Measurements from ENCODE around the gene TMEM273.

Gene TMEM273

GRCh38 chr10:49187950-49188761 is at the start of gene TMEM273:
TMEM273 (minus strand) TSS chr10:49188391; CDS start chr10:49188336, 55 bp downstream.
- peak within 1 kb of the TSS; percentile 71 for H3K4me3 Mint-ChIP-seq
- H3K9me3 Mint-ChIP-seq = no peaks in the 10 kb centered on the region
- peaks cover 4% of the 10 kb centered on the region for H3K36me3 Mint-ChIP-seq (ENCODE audit: low read depth)
- H3K27me3 Mint-ChIP-seq = peaks cover 43% of the 10 kb centered on the region
- peak; percentile 47 for DNase-seq
- H3K27ac Mint-ChIP-seq = peak within 1 kb of the TSS; percentile 70
- peaks cover 48% of the 10 kb centered on the region for H3K4me1 Mint-ChIP-seq (ENCODE audit: low read depth)

- H3K9me3 Mint-ChIP-seq = no peaks in the 10 kb centered on the region
- H3K27ac Mint-ChIP-seq = no peak overlapping the region
- H3K27me3 Mint-ChIP-seq = peaks cover 8% of the 10 kb centered on the region
- no peaks in the 10 kb centered on the region for H3K4me1 Mint-ChIP-seq (ENCODE audit: low read depth)
- no peak overlapping the region for H3K4me3 Mint-ChIP-seq
- no peaks in the 10 kb centered on the region for H3K36me3 Mint-ChIP-seq (ENCODE audit: low read depth)
- DNase-seq = no peak
Measured at GRCh38 chr10:49237985-49238384, 49.8 kb upstream of the TMEM273 start.

- DNase-seq = no peak
- Mint-ChIP-seq H3K4me3 (no peak overlapping the region), H3K27ac (no peak overlapping the region)
Measured at GRCh38 chr10:49235392-49235791, 47.2 kb upstream of the TMEM273 start.

GRCh38 chr10:49231086-49231820 is 43.1 kb upstream of the TMEM273 start:
- no peak overlapping the region for H3K27ac Mint-ChIP-seq
- H3K27me3 Mint-ChIP-seq = peaks cover 6% of the 10 kb centered on the region
- H3K36me3 Mint-ChIP-seq (ENCODE audit: low read depth) = no peaks in the 10 kb centered on the region
- DNase-seq = no peak
- H3K4me3 Mint-ChIP-seq = no peak overlapping the region
- H3K9me3 Mint-ChIP-seq = no peaks in the 10 kb centered on the region
- no peaks in the 10 kb centered on the region for H3K4me1 Mint-ChIP-seq (ENCODE audit: low read depth)

More at GRCh38 chr10:49235392-49235791, 47.2 kb upstream of the TMEM273 start:
- Mint-ChIP-seq H3K4me1 (ENCODE audit: low read depth) (no peaks in the 10 kb centered on the region), H3K36me3 (ENCODE audit: low read depth) (no peaks in the 10 kb centered on the region), H3K9me3 (no peaks in the 10 kb centered on the region), H3K27me3 (peaks cover 6% of the 10 kb centered on the region)

- H3K9me3 Mint-ChIP-seq = no peaks in the 10 kb centered on the region
- H3K4me3 Mint-ChIP-seq = no peak overlapping the region
- H3K27me3 Mint-ChIP-seq = peaks cover 6% of the 10 kb centered on the region
- no peak overlapping the region for H3K27ac Mint-ChIP-seq
- H3K4me1 Mint-ChIP-seq (ENCODE audit: low read depth) = no peaks in the 10 kb centered on the region
- no peaks in the 10 kb centered on the region for H3K36me3 Mint-ChIP-seq (ENCODE audit: low read depth)
- no peak for DNase-seq
Measured at GRCh38 chr10:49230004-49230403, 41.8 kb upstream of the TMEM273 start.

GRCh38 chr10:49228677-49229076 is 40.5 kb upstream of the TMEM273 start:
- Mint-ChIP-seq H3K27ac (no peak overlapping the region), H3K36me3 (ENCODE audit: low read depth) (no peaks in the 10 kb centered on the region), H3K27me3 (peaks cover 6% of the 10 kb centered on the region), H3K4me1 (ENCODE audit: low read depth) (no peaks in the 10 kb centered on the region), H3K4me3 (no peak overlapping the region), H3K9me3 (no peaks in the 10 kb centered on the region)
- DNase-seq = no peak

- DNase-seq = no peak
- no peak overlapping the region for H3K27ac Mint-ChIP-seq
- H3K36me3 Mint-ChIP-seq (ENCODE audit: low read depth) = no peaks in the 10 kb centered on the region
- H3K27me3 Mint-ChIP-seq = peaks cover 6% of the 10 kb centered on the region
- no peaks in the 10 kb centered on the region for H3K9me3 Mint-ChIP-seq
- H3K4me3 Mint-ChIP-seq = no peak overlapping the region
- H3K4me1 Mint-ChIP-seq (ENCODE audit: low read depth) = no peaks in the 10 kb centered on the region
Measured at GRCh38 chr10:49227406-49227805, 39.2 kb upstream of the TMEM273 start.

- peaks cover 5% of the 10 kb centered on the region for H3K27me3 Mint-ChIP-seq
- H3K9me3 Mint-ChIP-seq = no peaks in the 10 kb centered on the region
- H3K27ac Mint-ChIP-seq = no peak overlapping the region
- H3K4me3 Mint-ChIP-seq = no peak overlapping the region
- DNase-seq = no peak
- no peaks in the 10 kb centered on the region for H3K36me3 Mint-ChIP-seq (ENCODE audit: low read depth)
- H3K4me1 Mint-ChIP-seq (ENCODE audit: low read depth) = no peaks in the 10 kb centered on the region
Measured at GRCh38 chr10:49226594-49226993, 38.4 kb upstream of the TMEM273 start.

- Mint-ChIP-seq H3K9me3 (no peaks in the 10 kb centered on the region), H3K4me3 (no peak overlapping the region), H3K27me3 (peaks cover 10% of the 10 kb centered on the region), H3K27ac (no peak overlapping the region), H3K36me3 (ENCODE audit: low read depth) (no peaks in the 10 kb centered on the region), H3K4me1 (ENCODE audit: low read depth) (no peaks in the 10 kb centered on the region)
- no peak for DNase-seq
Measured at GRCh38 chr10:49225218-49225876, 37.2 kb upstream of the TMEM273 start.

- no peaks in the 10 kb centered on the region for H3K9me3 Mint-ChIP-seq
- DNase-seq = no peak
- H3K36me3 Mint-ChIP-seq (ENCODE audit: low read depth) = no peaks in the 10 kb centered on the region
- no peak overlapping the region for H3K27ac Mint-ChIP-seq
- H3K27me3 Mint-ChIP-seq = peaks cover 23% of the 10 kb centered on the region
- no peak overlapping the region for H3K4me3 Mint-ChIP-seq
- no peaks in the 10 kb centered on the region for H3K4me1 Mint-ChIP-seq (ENCODE audit: low read depth)
Measured at GRCh38 chr10:49223205-49223604, 35.0 kb upstream of the TMEM273 start.

- DNase-seq = no peak
- no peak overlapping the region for H3K27ac Mint-ChIP-seq
- no peaks in the 10 kb centered on the region for H3K36me3 Mint-ChIP-seq (ENCODE audit: low read depth)
- H3K4me1 Mint-ChIP-seq (ENCODE audit: low read depth) = no peaks in the 10 kb centered on the region
- H3K4me3 Mint-ChIP-seq = no peak overlapping the region
- peaks cover 31% of the 10 kb centered on the region for H3K27me3 Mint-ChIP-seq
- no peaks in the 10 kb centered on the region for H3K9me3 Mint-ChIP-seq
Measured at GRCh38 chr10:49222170-49222569, 34.0 kb upstream of the TMEM273 start.

- DNase-seq = no peak
- Mint-ChIP-seq H3K9me3 (no peaks in the 10 kb centered on the region), H3K27ac (no peak overlapping the region), H3K36me3 (ENCODE audit: low read depth) (no peaks in the 10 kb centered on the region), H3K27me3 (peaks cover 34% of the 10 kb centered on the region), H3K4me3 (no peak overlapping the region), H3K4me1 (ENCODE audit: low read depth) (no peaks in the 10 kb centered on the region)
Measured at GRCh38 chr10:49220679-49221078, 32.5 kb upstream of the TMEM273 start.

GRCh38 chr10:49220031-49220430 is 31.8 kb upstream of the TMEM273 start:
- H3K4me3 Mint-ChIP-seq = no peak overlapping the region
- peaks cover 36% of the 10 kb centered on the region for H3K27me3 Mint-ChIP-seq
- peaks cover 3% of the 10 kb centered on the region for H3K4me1 Mint-ChIP-seq (ENCODE audit: low read depth)
- no peak overlapping the region for H3K27ac Mint-ChIP-seq
- H3K9me3 Mint-ChIP-seq = no peaks in the 10 kb centered on the region
- H3K36me3 Mint-ChIP-seq (ENCODE audit: low read depth) = no peaks in the 10 kb centered on the region
- DNase-seq = no peak

GRCh38 chr10:49219248-49219647 is 31.1 kb upstream of the TMEM273 start:
- peaks cover 10% of the 10 kb centered on the region for H3K4me1 Mint-ChIP-seq (ENCODE audit: low read depth)
- peaks cover 44% of the 10 kb centered on the region for H3K27me3 Mint-ChIP-seq
- no peak overlapping the region for H3K27ac Mint-ChIP-seq
- H3K36me3 Mint-ChIP-seq (ENCODE audit: low read depth) = no peaks in the 10 kb centered on the region
- H3K9me3 Mint-ChIP-seq = no peaks in the 10 kb centered on the region
- H3K4me3 Mint-ChIP-seq = no peak overlapping the region
- no peak for DNase-seq

GRCh38 chr10:49218480-49218879 is 30.3 kb upstream of the TMEM273 start:
- no peak for DNase-seq
- H3K4me3 Mint-ChIP-seq = no peak overlapping the region
- H3K4me1 Mint-ChIP-seq (ENCODE audit: low read depth) = peaks cover 12% of the 10 kb centered on the region
- H3K36me3 Mint-ChIP-seq (ENCODE audit: low read depth) = no peaks in the 10 kb centered on the region
- H3K27ac Mint-ChIP-seq = no peak overlapping the region
- no peaks in the 10 kb centered on the region for H3K9me3 Mint-ChIP-seq
- peaks cover 51% of the 10 kb centered on the region for H3K27me3 Mint-ChIP-seq

All from activated T-cell treated with anti-CD3 and anti-CD28 coated beads, Interleukin-2, amount 50 U/mL, for 24 hours (primary cell).